Measurements from ENCODE around the gene GRK2. TPM values are rescaled to one million over a fixed set of nuclear protein-coding genes. Genes with fewer than 3 reads are reported as not detected.

The GRK2 gene
- total RNA-seq, 6 experiments from 2014 or later, result 24.5 to 43.9 (median 28.5) TPM

DNA sequence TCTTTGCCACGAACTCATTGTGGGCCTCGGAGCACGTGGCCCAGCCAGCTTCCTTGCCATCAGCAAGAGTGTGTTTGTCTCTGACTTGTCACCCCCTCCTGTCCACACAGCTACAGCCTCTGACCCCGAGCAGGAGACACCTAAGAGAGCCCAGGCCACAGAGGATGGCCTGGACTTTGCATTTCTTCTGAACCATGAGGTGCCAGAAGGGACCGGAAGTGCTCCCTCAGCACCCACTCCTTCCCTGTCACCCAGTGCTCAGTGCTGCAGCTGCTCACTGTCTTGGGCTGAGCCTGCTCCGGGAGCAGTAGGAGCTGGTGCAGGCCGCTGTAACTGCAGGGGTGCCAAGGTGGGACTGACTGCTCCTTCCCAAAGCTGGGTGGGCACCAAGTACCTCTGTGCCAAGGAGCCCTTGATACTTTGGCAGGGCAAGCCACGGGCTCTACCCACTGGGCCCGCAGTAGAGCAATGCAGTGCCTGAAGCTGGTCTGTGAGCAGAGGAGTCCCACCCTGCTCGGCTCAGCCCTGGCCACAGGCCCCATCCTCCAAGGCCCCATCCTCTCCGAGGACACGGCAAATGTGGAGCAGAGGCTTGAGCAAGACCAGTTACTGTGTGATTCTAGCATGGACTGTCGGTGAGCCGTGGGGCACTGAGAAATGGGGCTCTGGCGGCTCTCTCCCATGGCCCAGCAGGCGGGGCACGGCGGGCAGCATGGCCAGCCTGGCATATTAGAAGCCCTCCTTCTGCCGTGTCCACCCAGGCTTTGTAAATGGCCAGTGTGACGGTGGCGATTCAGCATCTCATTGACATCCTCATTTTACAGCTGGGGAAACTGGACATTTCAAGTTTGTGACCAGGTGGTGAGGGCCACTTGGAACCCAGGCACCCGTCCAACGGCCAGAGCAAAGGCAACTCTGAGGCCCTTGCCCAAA lies 6.3 kb downstream of the GRK2 start:
- Histone ChIP-seq H3K9me3 (no peaks in the 10 kb centered on the region), H3K36me3 (no peaks in the 10 kb centered on the region), H3K4me1 (peaks cover 0 to 51% (median 11%) of the 10 kb centered on the region in 4 donors), H3K4me3 (no peak overlapping the region), H3K27ac (peak overlapping the region in 2 of 3 donors; percentile 62 to 67), H3K27me3 (no peaks in the 10 kb centered on the region)
- DNase-seq (peak in 2 of 3 donors; percentile 24 to 49), ATAC-seq (no peak)
- TF ChIP-seq CTCF (IDR thresholded peaks at IDR 0.05) (no peak), POLR2A (IDR thresholded peaks at IDR 0.05) (no peak)
- WGBS (ENCODE audit: insufficient coverage, low coverage, low lambda C conversion rate, missing lambda C conversion rate), result 50% methylated on average over 4 of the region's 23 CpGs
- intact Hi-C loops (cut with DNase I), result loop anchor here in 1 of 2 donors (5.0 to 10.0 kb wide), 2 partner anchors 35 to 112 kb away; no protein-coding TSS in a partner anchor

GRCh38 chr11:67273260-67273990 lies 7.2 kb downstream of the GRK2 start:
- peaks cover 0 to 54% (median 8%) of the 10 kb centered on the region in 4 donors for H3K4me1 ChIP-seq
- H3K9me3 ChIP-seq, result no peaks in the 10 kb centered on the region
- no peak for ATAC-seq
- H3K27me3 ChIP-seq, result no peaks in the 10 kb centered on the region
- intact Hi-C loops (cut with DNase I), result loop anchor here in 1 of 2 donors (5.0 to 10.0 kb wide), 2 partner anchors 34 to 111 kb away; no protein-coding TSS in a partner anchor
- H3K4me3 ChIP-seq, result no peak overlapping the region
- peak in 2 of 3 donors; percentile 25 to 47 for DNase-seq
- TF ChIP-seq CTCF (IDR thresholded peaks at IDR 0.05), result no peak
- TF ChIP-seq POLR2A (IDR thresholded peaks at IDR 0.05), result no peak
- H3K27ac ChIP-seq, result peak overlapping the region in 2 of 3 donors; percentile 62 to 67
- 27% methylated on average over 6 of the region's 14 CpGs for WGBS (ENCODE audit: insufficient coverage, low coverage, low lambda C conversion rate, missing lambda C conversion rate)
- H3K36me3 ChIP-seq, result no peaks in the 10 kb centered on the region

DNA sequence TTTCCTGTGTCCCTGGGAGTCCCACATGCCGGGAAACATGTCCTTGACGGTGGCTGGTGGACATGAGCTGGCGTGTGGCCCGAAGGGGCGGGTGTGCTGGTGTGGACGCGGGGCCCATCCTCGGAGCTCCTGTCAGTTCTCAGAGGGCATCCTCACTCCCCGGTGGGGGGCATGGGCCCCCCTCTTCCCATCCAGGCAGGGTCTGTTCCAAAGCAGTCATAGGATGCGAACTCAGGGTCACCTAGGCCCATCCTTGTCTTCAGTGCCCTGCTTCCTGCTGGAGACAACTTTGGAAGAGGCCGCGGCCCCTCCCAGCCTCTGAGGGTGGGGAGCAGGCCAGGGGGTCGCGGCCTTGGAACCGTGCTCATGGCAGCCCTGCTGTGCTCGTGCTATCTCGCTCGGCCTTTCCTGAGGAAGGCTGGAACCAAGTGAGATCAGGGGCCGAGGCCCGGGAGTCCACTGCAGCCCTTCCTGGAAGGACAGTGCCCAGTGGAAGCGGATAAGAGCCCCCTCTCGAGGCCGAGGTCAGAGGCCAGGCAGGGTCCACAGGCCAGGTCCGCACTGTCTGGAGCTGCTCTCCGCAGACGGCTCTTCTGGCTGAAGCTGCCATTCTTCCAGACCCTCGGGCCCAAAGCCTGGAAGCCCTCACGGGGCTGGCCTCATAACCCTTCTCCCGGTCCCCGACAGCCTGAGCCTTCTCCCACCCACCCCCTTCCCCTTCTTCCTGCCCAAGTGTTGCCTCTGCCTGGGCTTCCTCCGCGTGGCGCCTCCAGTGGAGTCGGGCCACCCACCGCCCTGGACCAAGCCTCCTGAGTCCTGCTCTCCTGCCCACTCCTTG lies 8.7 kb downstream of the GRK2 start:
- no peak overlapping the region for H3K4me3 ChIP-seq
- H3K4me1 ChIP-seq, result peaks cover 0 to 43% (median 1%) of the 10 kb centered on the region in 4 donors
- peak overlapping the region; percentile 18 to 67 (median 62) for H3K27ac ChIP-seq
- WGBS (ENCODE audit: insufficient coverage, low coverage, low lambda C conversion rate, missing lambda C conversion rate), result 72% methylated on average over 8 of the region's 35 CpGs
- DNase-seq (peak; percentile 75 to 81 (median 75)), ATAC-seq (peak; percentile 43 to 65 (median 44))
- no peaks in the 10 kb centered on the region for H3K27me3 ChIP-seq
- no peaks in the 10 kb centered on the region for H3K9me3 ChIP-seq
- TF ChIP-seq POLR2A (IDR thresholded peaks at IDR 0.05) (no peak), CTCF (IDR thresholded peaks at IDR 0.05) (no peak)
- intact Hi-C loops (cut with DNase I), result loop anchor here in 1 of 2 donors (5.0 to 10.0 kb wide), 2 partner anchors 32 to 110 kb away; no protein-coding TSS in a partner anchor
- H3K36me3 ChIP-seq, result peaks cover 0 to 12% (median under 1%) of the 10 kb centered on the region in 4 donors

Measured in right lobe of liver (tissue), 6 donors.